HuH-7.5 (cell line): ENCODE results near the gene SCAF4.
"Not testable (repeated sequence)": the region's sequence is repeated elsewhere in the genome, so short reads cannot be mapped to it uniquely, and the experiment has no call there.

Source experiments
- DNase-seq: peaks from one replicate; pipeline ENCODE4 v3.0.0; 2011; ENCODE audit warnings: low spot score

The SCAF4 gene

DNA sequence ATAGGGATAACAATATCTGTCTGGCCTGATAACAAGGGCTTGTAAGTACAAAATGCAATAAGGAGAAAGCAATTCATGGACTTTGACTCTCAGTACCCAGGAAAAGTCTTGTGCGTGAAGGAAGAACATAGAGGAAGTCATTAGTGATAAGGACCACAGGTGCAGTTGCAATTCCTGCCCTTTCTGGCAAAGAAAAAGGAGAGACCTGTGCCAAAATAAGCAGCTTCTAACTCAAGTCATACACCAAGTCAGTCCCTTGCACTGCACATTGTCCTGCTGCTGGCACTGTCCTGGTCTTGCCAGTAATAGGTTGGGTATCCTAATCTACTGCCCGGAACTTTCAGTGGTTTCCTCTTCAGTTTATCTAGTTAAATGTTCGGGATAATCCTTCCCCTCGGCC lies 87.3 kb downstream of the SCAF4 start:
- DNase-seq, result no peak

GRCh38 chr21:31641416-31641922 lies 90.4 kb downstream of the SCAF4 start:
- no peak for DNase-seq

DNA sequence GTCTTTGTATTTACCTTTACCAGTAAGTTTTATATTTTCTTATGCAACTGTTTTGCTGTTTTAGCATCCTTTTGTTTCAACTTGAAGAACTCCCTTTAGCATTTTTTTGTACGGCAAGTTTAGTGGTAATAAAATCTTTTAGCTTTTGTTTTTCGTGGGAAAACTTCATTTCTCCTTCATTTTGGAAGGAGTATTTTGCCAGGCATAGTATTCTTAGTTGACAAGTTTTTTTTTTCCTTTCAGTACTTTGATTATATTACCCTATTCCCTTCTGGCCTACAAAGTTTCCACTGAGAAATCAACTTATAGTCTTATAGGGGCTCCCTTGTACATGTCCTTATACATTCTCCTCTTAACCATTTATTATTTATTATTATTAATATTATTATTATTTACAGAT lies 95.0 kb downstream of the SCAF4 start:
- no peak for DNase-seq

DNA sequence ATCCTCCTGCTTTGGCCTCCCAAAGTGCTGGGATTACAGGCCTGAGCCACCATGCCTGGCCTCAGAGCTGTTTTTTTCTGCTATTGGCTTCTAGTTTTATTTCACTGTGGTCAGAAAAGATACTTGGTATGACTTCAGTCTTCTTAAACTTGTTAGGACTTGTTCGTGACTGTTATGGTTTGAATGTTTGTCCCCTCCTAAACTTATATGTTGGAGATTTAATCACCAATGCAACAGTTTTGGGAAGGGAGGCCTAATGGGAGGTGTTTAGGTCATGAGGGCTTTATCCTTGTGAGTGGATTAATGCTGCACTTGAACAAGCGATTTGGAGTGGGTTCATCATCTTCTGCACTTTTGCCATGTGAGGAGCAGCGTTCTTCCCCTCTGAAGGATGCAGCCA lies 96.9 kb downstream of the SCAF4 start:
- no peak for DNase-seq

GRCh38 chr21:31631881-31632280 lies 100.0 kb downstream of the SCAF4 start:
- not testable (repeated sequence) for DNase-seq

- DNase-seq, result no peak
These were observed 101.8 kb downstream of the SCAF4 start for GRCh38 chr21:31629972-31630711.

- no peak for DNase-seq
These were observed 106.9 kb downstream of the SCAF4 start for GRCh38 chr21:31624961-31625491.

- DNase-seq, result no peak
These were observed 107.7 kb downstream of the SCAF4 start for GRCh38 chr21:31624181-31624580.

DNA sequence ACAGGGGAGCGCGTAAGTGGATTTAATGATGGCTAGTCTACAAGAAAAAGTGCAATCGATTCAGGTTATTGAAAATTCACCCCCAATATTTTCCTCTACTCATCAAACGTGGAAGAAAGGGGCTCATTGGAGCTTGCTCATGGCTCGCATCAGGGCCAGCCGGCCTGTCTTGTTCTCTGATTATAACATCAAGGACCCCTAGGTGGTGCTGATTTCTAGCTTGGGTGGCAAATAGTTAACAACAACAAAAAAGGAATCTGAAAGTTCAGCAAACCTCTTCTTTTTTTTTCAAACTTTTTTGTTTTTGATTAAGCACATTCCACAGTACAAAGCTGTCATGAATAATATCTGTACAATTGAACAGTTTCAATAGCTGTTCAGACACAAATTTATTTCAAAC lies 108.3 kb downstream of the SCAF4 start:
- DNase-seq, result no peak

DNA sequence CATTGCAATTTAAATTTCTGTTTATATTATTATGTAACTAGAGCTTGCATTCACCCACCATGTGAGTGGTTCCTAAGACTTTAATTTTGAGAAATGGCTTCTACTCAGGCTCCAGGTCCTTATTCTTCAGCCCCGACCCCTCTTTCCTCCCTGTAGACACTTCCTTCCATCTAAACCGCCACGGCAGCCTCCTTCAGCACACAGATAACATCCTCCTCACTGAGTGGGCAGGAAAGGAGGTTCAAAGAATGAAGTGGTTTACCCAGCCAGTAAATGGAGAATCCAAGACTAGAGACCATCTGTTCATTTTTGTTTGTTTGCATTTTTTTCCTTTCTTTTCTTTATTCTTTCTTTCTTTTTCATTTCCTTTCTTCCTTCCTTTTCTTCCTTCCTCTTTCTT lies 109.5 kb downstream of the SCAF4 start:
- DNase-seq, result no peak
